Panc1 (cell line): Measurements from ENCODE around the gene PRKAG2.

Experiments used
- CTCF ChIP-seq: fragments of 450-650 bp; IDR thresholded peaks from 2 replicates; pipeline ENCODE4 v1.5.1; 2017; ENCODE audit warnings: mild to moderate bottlenecking
- POLR2AphosphoS5 ChIP-seq: IDR thresholded peaks from 2 replicates; pipeline ENCODE4 v1.6.1; 2012; ENCODE audit warnings: mild to moderate bottlenecking, low read depth, low read length, moderate library complexity

- no peak for TF ChIP-seq POLR2AphosphoS5
- no peak for TF ChIP-seq CTCF
Measured at GRCh38 chr7:151647874-151648273, 229.0 kb downstream of the PRKAG2 start.
